ENCODE measurements around the gene GJC1.

DNA sequence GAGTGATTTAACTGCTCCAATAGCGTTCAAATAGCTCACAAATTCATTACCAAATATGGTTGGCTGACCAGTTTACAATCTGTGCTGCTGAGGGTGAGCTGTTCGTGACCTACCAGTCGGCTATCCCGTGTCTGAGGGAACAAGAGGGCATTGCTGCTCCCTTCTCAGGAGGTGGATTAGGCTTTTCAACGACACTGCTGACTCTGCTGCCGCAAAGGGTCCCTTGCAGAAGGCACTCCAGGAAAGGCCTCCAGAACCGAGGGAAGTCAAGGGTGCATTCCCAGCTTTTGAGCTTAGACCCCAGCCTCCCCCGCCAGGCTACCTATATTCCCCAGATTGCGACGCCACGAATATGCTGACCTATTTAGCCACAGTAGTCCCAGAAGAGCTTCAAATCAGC is 32.3 kb downstream of the GJC1 start:
- TF ChIP-seq, protein P1, sequence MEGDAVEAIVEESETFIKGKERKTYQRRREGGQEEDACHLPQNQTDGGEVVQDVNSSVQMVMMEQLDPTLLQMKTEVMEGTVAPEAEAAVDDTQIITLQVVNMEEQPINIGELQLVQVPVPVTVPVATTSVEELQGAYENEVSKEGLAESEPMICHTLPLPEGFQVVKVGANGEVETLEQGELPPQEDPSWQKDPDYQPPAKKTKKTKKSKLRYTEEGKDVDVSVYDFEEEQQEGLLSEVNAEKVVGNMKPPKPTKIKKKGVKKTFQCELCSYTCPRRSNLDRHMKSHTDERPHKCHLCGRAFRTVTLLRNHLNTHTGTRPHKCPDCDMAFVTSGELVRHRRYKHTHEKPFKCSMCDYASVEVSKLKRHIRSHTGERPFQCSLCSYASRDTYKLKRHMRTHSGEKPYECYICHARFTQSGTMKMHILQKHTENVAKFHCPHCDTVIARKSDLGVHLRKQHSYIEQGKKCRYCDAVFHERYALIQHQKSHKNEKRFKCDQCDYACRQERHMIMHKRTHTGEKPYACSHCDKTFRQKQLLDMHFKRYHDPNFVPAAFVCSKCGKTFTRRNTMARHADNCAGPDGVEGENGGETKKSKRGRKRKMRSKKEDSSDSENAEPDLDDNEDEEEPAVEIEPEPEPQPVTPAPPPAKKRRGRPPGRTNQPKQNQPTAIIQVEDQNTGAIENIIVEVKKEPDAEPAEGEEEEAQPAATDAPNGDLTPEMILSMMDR (IDR thresholded peaks at IDR 0.05), result no peak
- no peak for TF ChIP-seq ZFX (IDR thresholded peaks at IDR 0.05; ENCODE audit: borderline replicate concordance)
